ENCODE data around the gene DGKI.

DGKI gene

GRCh38 chr7:137407078-137407477, 439.7 kb downstream of the DGKI start:
- Mint-ChIP-seq H3K27ac (no peak overlapping the region), H3K27me3 (no peaks in the 10 kb centered on the region), H3K4me3 (no peak overlapping the region)

GRCh38 chr7:137404660-137405317, 442.0 kb downstream of the DGKI start:
- H3K9me3 Mint-ChIP-seq, result no peaks in the 10 kb centered on the region
- no peaks in the 10 kb centered on the region for H3K27me3 Mint-ChIP-seq
- H3K4me1 Mint-ChIP-seq, result no peaks in the 10 kb centered on the region
- no peak overlapping the region for H3K4me3 Mint-ChIP-seq
- H3K27ac Mint-ChIP-seq, result no peak overlapping the region
- H3K36me3 Mint-ChIP-seq, result no peaks in the 10 kb centered on the region

More at GRCh38 chr7:137407078-137407477, 439.7 kb downstream of the DGKI start:
- Mint-ChIP-seq H3K9me3 (no peaks in the 10 kb centered on the region), H3K4me1 (no peaks in the 10 kb centered on the region), H3K36me3 (no peaks in the 10 kb centered on the region)

- no peaks in the 10 kb centered on the region for H3K9me3 Mint-ChIP-seq
- H3K27ac Mint-ChIP-seq, result no peak overlapping the region
- no peaks in the 10 kb centered on the region for H3K36me3 Mint-ChIP-seq
- H3K4me1 Mint-ChIP-seq, result no peaks in the 10 kb centered on the region
- H3K4me3 Mint-ChIP-seq, result no peak overlapping the region
- no peaks in the 10 kb centered on the region for H3K27me3 Mint-ChIP-seq
Observed at GRCh38 chr7:137403353-137403695, 443.4 kb downstream of the DGKI start.

GRCh38 chr7:137402536-137403352, 444.0 kb downstream of the DGKI start:
- no peaks in the 10 kb centered on the region for H3K27me3 Mint-ChIP-seq
- no peaks in the 10 kb centered on the region for H3K9me3 Mint-ChIP-seq
- no peak overlapping the region for H3K27ac Mint-ChIP-seq
- H3K4me3 Mint-ChIP-seq, result no peak overlapping the region
- no peaks in the 10 kb centered on the region for H3K4me1 Mint-ChIP-seq
- no peaks in the 10 kb centered on the region for H3K36me3 Mint-ChIP-seq

- Mint-ChIP-seq H3K9me3 (no peaks in the 10 kb centered on the region), H3K27me3 (no peaks in the 10 kb centered on the region), H3K27ac (no peak overlapping the region), H3K4me3 (no peak overlapping the region), H3K4me1 (no peaks in the 10 kb centered on the region), H3K36me3 (no peaks in the 10 kb centered on the region)
Observed at GRCh38 chr7:137399827-137400823, 446.6 kb downstream of the DGKI start.

- no peaks in the 10 kb centered on the region for H3K27me3 Mint-ChIP-seq
- no peaks in the 10 kb centered on the region for H3K4me1 Mint-ChIP-seq
- H3K36me3 Mint-ChIP-seq, result no peaks in the 10 kb centered on the region
- H3K4me3 Mint-ChIP-seq, result no peak overlapping the region
- H3K27ac Mint-ChIP-seq, result no peak overlapping the region
- peaks cover 5% of the 10 kb centered on the region for H3K9me3 Mint-ChIP-seq
Observed at GRCh38 chr7:137396051-137396450, 450.7 kb downstream of the DGKI start.

GRCh38 chr7:137395420-137395819, 451.4 kb downstream of the DGKI start:
- no peak overlapping the region for H3K4me3 Mint-ChIP-seq
- no peaks in the 10 kb centered on the region for H3K36me3 Mint-ChIP-seq
- no peaks in the 10 kb centered on the region for H3K27me3 Mint-ChIP-seq
- H3K4me1 Mint-ChIP-seq, result no peaks in the 10 kb centered on the region
- H3K27ac Mint-ChIP-seq, result no peak overlapping the region
- peaks cover 5% of the 10 kb centered on the region for H3K9me3 Mint-ChIP-seq

GRCh38 chr7:137393570-137393969, 453.2 kb downstream of the DGKI start:
- Mint-ChIP-seq H3K36me3 (no peaks in the 10 kb centered on the region), H3K27me3 (no peaks in the 10 kb centered on the region), H3K27ac (no peak overlapping the region), H3K9me3 (peaks cover 5% of the 10 kb centered on the region), H3K4me3 (no peak overlapping the region), H3K4me1 (no peaks in the 10 kb centered on the region)

- Mint-ChIP-seq H3K4me3 (no peak overlapping the region), H3K27me3 (no peaks in the 10 kb centered on the region), H3K4me1 (no peaks in the 10 kb centered on the region), H3K36me3 (no peaks in the 10 kb centered on the region), H3K27ac (no peak overlapping the region), H3K9me3 (peaks cover 5% of the 10 kb centered on the region)
Observed at GRCh38 chr7:137390076-137390475, 456.7 kb downstream of the DGKI start.

GRCh38 chr7:137388916-137389315, 457.9 kb downstream of the DGKI start:
- Mint-ChIP-seq H3K27ac (no peak overlapping the region), H3K4me1 (no peaks in the 10 kb centered on the region), H3K4me3 (no peak overlapping the region), H3K9me3 (no peaks in the 10 kb centered on the region), H3K36me3 (no peaks in the 10 kb centered on the region), H3K27me3 (peaks cover 3% of the 10 kb centered on the region)

GRCh38 chr7:137386966-137387365, 459.8 kb downstream of the DGKI start:
- no peaks in the 10 kb centered on the region for H3K4me1 Mint-ChIP-seq
- H3K27ac Mint-ChIP-seq, result no peak overlapping the region
- H3K9me3 Mint-ChIP-seq, result no peaks in the 10 kb centered on the region
- no peaks in the 10 kb centered on the region for H3K36me3 Mint-ChIP-seq
- H3K4me3 Mint-ChIP-seq, result no peak overlapping the region
- peaks cover 3% of the 10 kb centered on the region for H3K27me3 Mint-ChIP-seq

GRCh38 chr7:137381045-137381444, 465.7 kb downstream of the DGKI start:
- no peaks in the 10 kb centered on the region for H3K4me1 Mint-ChIP-seq
- H3K27ac Mint-ChIP-seq, result no peak overlapping the region
- peaks cover 3% of the 10 kb centered on the region for H3K27me3 Mint-ChIP-seq

GRCh38 chr7:137373507-137373906, 473.3 kb downstream of the DGKI start:
- no peaks in the 10 kb centered on the region for H3K4me1 Mint-ChIP-seq
- H3K4me3 Mint-ChIP-seq, result no peak overlapping the region
- H3K36me3 Mint-ChIP-seq, result no peaks in the 10 kb centered on the region
- H3K9me3 Mint-ChIP-seq, result peaks cover 9% of the 10 kb centered on the region
- no peaks in the 10 kb centered on the region for H3K27me3 Mint-ChIP-seq
- H3K27ac Mint-ChIP-seq, result no peak overlapping the region

More at GRCh38 chr7:137381045-137381444, 465.7 kb downstream of the DGKI start:
- no peaks in the 10 kb centered on the region for H3K36me3 Mint-ChIP-seq
- H3K9me3 Mint-ChIP-seq, result peaks cover 11% of the 10 kb centered on the region
- no peak overlapping the region for H3K4me3 Mint-ChIP-seq

- Mint-ChIP-seq H3K4me3 (no peak overlapping the region), H3K27me3 (no peaks in the 10 kb centered on the region), H3K9me3 (peaks cover 3% of the 10 kb centered on the region), H3K4me1 (no peaks in the 10 kb centered on the region), H3K36me3 (no peaks in the 10 kb centered on the region), H3K27ac (no peak overlapping the region)
Observed at GRCh38 chr7:137371616-137372015, 475.2 kb downstream of the DGKI start.

- Mint-ChIP-seq H3K27ac (no peak overlapping the region), H3K4me3 (no peak overlapping the region), H3K27me3 (no peaks in the 10 kb centered on the region), H3K4me1 (no peaks in the 10 kb centered on the region), H3K9me3 (peaks cover 4% of the 10 kb centered on the region), H3K36me3 (no peaks in the 10 kb centered on the region)
Observed at GRCh38 chr7:137366995-137367394, 479.8 kb downstream of the DGKI start.
